Thyroid gland (tissue), 4 donors: ENCODE data around the gene STK16.

ENCODE experiments used
- POLR2A ChIP-seq, 2 donors: fragments of 450-650 bp; IDR thresholded peaks; one replicate each; pipeline ENCODE4 v1.6.1; 2017; ENCODE audit warnings: antibody characterized with exemption in 2 of 2, mild to moderate bottlenecking in 2 of 2, moderate library complexity in 1 of 2
- TF ChIP-seq, protein P1 (sequence below), 6 experiments: fragments of 200-600 bp in 3 of 6; fragments of 450-650 bp in 3 of 6; sonication (generic) in 3 of 6; IDR thresholded peaks; one replicate each; pipeline ENCODE4 v1.5.1; 2016 to 2019; ENCODE audit warnings: antibody characterized with exemption in 6 of 6, mild to moderate bottlenecking in 2 of 6, inconsistent platforms in 1 of 6, moderate library complexity in 1 of 6

DNA sequence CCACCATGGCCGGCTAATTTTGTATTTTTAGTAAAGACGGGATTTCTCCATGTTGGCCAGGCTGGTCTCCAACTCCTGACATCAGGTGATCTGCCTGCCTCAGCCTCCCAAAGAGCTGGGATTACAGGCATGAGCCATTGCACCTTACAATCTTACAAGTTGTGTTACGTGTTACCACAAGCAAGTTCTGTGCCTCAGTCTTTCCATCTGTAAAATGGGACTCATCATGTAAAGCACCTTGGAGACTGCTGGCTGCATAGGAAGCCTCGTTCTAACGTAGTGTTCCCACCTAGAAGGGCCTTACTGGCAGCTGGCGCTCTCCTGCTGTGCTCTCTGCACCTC, 43.9 kb downstream of the STK16 start:
- TF ChIP-seq, protein P1, sequence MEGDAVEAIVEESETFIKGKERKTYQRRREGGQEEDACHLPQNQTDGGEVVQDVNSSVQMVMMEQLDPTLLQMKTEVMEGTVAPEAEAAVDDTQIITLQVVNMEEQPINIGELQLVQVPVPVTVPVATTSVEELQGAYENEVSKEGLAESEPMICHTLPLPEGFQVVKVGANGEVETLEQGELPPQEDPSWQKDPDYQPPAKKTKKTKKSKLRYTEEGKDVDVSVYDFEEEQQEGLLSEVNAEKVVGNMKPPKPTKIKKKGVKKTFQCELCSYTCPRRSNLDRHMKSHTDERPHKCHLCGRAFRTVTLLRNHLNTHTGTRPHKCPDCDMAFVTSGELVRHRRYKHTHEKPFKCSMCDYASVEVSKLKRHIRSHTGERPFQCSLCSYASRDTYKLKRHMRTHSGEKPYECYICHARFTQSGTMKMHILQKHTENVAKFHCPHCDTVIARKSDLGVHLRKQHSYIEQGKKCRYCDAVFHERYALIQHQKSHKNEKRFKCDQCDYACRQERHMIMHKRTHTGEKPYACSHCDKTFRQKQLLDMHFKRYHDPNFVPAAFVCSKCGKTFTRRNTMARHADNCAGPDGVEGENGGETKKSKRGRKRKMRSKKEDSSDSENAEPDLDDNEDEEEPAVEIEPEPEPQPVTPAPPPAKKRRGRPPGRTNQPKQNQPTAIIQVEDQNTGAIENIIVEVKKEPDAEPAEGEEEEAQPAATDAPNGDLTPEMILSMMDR (IDR thresholded peaks at IDR 0.05) = no peak
- TF ChIP-seq POLR2A (IDR thresholded peaks at IDR 0.05) = no peak
